IgD-negative memory B cell (primary cell): ENCODE measurements around the gene SLC17A9. TPM values are rescaled to one million over a fixed set of nuclear protein-coding genes. Genes with fewer than 3 reads are reported as not detected.

Source experiments
- H3K27ac Mint-ChIP-seq, 3 donors: one replicate each; pipeline ENCODE4 v1.8.0; 2020 to 2022; ENCODE audit warnings: mild to moderate bottlenecking in 3 of 3, mixed read lengths in 3 of 3, moderate library complexity in 1 of 3
- H3K27me3 Mint-ChIP-seq: one replicate; pipeline ENCODE4 v1.8.0; 2021; ENCODE audit warnings: mixed read lengths
- H3K36me3 Mint-ChIP-seq: one replicate; pipeline ENCODE4 v1.8.0; 2020; ENCODE audit warnings: mild to moderate bottlenecking, mixed read lengths
- H3K4me1 Mint-ChIP-seq, 3 donors: one replicate each; pipeline ENCODE4 v1.8.0; 2020 to 2022; ENCODE audit warnings: mixed read lengths in 3 of 3, mild to moderate bottlenecking in 1 of 3
- H3K4me3 Mint-ChIP-seq, 4 donors: one replicate each; pipeline ENCODE4 v1.8.0; 2020 to 2022; ENCODE audit warnings: mild to moderate bottlenecking in 4 of 4, mixed read lengths in 4 of 4, moderate library complexity in 3 of 4
- H3K9me3 Mint-ChIP-seq, 3 donors: one replicate each; pipeline ENCODE4 v1.8.0; 2020 to 2021; ENCODE audit warnings: mixed read lengths in 3 of 3, mild to moderate bottlenecking in 1 of 3
- polyA plus RNA-seq: library from polyadenylated mRNA; unstranded; fragments of 300-500 nt; fragmentation: Illumina TruSeq; gene quantifications from one replicate; pipeline ENCODE4 v1.2.3, GENCODE V29; 2021

SLC17A9 gene
- polyA plus RNA-seq, 1 donor from 2014 or later, result 4.1 TPM

DNA sequence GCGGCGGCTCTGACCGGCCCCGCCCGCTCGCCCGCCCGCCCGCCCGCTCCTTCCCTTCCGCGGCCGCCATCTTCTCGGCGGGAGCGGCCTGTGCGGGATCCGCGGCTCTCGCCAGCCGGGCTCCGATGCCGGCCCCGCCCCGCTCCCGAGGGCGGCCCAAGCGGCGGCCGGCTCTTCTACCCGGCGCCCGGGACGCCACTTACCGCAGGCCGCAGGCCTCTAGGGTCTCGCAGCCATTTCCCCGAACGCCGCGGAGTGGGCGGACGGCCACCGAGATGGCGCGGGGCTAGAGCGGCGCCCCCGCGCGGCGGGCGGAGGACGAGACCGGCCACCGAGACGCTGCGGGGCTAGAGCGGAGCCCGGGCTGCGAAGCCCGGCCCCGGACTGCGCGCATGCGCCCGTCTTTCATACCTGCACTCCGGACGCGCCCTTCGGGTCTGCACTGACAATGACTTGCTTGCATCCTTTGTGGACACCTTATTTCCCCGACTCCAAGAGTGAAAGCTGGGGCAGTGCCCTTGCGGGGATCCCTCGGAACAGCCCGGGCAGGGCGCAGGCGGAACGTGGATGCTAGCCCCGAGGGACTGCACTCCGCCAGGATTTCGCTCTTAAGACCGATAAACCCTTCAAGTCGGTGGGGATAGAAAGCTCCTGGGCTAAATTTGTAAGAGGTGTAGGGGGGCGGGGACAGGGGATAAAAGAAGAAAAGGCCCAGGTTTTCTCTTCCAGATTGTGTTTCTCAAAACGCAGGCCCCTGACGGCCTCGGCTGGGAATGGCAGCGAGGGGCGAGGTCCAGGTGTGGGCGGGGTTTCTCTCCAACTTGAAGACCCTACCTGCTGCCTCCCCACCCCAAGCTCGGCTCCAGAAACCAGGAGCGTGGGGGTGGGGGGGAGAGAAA is 26.0 kb upstream of the SLC17A9 start, which contains the start of gene DIDO1:
DIDO1 (minus strand) TSS at position 277 of the 899 bp plus-strand sequence.
- Mint-ChIP-seq H3K9me3 (no peaks in the 10 kb centered on the region), H3K27me3 (no peaks in the 10 kb centered on the region), H3K4me3 (peak within 1 kb of the TSS; percentile 86 to 98 (median 96)), H3K4me1 (peaks cover 36 to 56% (median 56%) of the 10 kb centered on the region in 3 donors), H3K27ac (peak within 1 kb of the TSS; percentile 87 to 98 (median 95)), H3K36me3 (no peaks in the 10 kb centered on the region)

DNA sequence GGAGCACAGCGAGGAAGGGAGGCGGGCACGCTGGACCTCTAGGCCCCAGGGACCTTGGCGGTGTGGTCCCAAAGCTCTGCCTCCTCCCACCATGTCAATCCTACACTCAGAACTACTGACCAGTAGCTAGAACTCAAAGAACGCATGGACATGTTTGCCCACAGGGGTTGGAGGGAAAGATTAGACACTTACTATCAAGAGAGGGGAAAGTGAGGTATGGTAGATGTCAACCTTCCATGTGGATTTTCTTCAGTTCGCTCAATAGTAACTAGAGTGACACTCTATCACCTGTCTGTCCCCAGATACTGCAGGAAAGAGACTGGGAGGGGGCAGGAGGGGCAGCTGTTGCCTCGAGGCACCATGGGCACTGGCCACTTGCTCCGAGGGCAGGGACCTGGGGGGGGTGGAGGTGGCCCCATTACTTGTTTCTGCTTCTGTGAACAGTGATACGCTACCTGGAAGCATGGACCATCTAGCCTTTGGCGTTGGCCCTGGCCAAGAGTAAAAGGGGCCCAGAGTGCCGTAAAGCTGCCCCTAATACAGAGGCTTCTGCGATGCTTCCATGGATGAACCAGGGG is 25.3 kb upstream of the SLC17A9 start:
- H3K27ac Mint-ChIP-seq, result peak overlapping the region; percentile 43 to 90 (median 87)
- H3K36me3 Mint-ChIP-seq, result no peaks in the 10 kb centered on the region
- peak overlapping the region; percentile 85 to 98 (median 91) for H3K4me3 Mint-ChIP-seq
- no peaks in the 10 kb centered on the region for H3K9me3 Mint-ChIP-seq
- H3K4me1 Mint-ChIP-seq, result peaks cover 36 to 56% (median 55%) of the 10 kb centered on the region in 3 donors
- H3K27me3 Mint-ChIP-seq, result no peaks in the 10 kb centered on the region

DNA sequence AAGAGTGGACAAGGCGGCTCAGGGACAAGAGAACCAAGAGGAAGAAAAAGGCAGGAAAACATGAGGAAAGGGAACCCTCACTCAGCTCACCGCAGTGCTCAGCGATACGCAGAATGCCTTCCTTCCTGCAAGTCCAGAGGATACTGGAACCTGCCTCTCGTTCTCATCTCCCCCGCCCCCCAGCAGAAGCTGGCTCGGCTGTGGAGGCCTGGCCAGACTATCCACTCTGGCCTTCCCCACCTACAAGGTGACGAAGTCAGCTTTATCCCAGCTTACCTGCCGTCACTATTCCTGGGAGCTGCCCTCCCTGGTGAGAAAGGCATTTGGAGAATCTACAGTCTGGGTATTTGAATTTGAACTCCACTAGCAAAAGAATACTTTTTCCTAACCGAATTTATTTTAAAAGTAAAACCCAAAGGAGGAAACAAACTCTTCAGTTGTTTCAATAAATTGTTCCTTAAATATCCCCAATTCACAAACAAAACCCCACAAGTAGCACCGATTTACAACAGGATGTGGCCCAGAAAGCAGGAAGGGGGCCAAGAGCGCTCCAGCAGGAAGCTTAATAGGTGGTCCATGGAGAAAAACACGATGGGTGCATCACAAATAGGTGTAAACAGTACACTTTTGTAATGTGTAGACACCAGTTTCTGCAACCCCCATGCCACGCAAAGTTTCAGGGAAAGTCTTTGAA is 24.1 kb upstream of the SLC17A9 start:
- H3K27me3 Mint-ChIP-seq, result no peaks in the 10 kb centered on the region
- H3K27ac Mint-ChIP-seq, result peak overlapping the region; percentile 83 to 97 (median 87)
- H3K9me3 Mint-ChIP-seq, result no peaks in the 10 kb centered on the region
- H3K4me1 Mint-ChIP-seq, result peaks cover 38 to 56% (median 49%) of the 10 kb centered on the region in 3 donors
- H3K4me3 Mint-ChIP-seq, result peak overlapping the region; percentile 85 to 98 (median 91)
- H3K36me3 Mint-ChIP-seq, result no peaks in the 10 kb centered on the region

DNA sequence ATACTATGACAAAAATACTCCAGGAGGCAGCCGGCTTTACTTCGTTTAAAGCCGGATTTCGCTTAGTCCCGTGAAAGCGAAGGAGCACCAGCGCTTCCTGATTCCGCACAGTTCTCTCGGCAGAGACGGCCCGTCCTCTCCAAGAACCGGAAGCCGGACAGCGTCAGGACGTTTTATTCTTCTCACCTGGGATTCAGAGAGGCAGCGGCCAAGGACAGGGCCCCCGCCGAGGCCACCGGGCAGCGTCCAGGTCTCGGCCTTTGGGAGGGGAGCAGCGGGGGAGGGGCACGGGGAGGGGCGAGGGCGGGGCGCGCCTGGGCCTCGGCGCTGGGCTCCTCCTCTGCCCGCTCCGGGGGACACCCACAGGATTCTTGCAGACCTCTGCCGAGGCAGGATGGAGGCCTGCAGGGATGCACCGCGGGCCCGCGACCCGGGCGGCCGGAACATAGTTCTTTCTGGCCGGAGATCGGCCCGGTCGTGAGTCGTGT is 23.4 kb upstream of the SLC17A9 start:
- no peaks in the 10 kb centered on the region for H3K9me3 Mint-ChIP-seq
- H3K36me3 Mint-ChIP-seq, result no peaks in the 10 kb centered on the region
- peak overlapping the region; percentile 85 to 98 (median 91) for H3K4me3 Mint-ChIP-seq

DNA sequence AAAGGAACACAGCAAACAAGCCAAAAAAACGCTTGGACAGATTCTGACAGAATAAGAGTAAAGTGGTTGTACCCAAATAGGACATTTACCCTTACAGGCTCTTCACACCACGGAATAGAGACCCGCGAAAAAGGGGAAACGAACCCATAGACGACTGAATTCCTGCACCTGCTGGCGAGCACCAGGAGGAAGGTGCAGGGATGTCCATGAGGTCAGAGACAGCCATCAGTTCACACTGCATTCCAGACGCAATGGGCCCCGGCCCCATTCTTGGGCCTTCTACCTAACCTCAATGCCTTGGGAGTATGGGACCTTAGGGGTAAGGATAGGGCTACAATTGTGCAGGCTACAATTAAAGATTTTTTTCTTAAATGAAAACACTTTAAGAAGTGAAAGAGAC is 21.0 kb upstream of the SLC17A9 start:
- H3K9me3 Mint-ChIP-seq, result no peaks in the 10 kb centered on the region
- H3K4me3 Mint-ChIP-seq, result peak overlapping the region in 2 of 4 donors; percentile 60 to 86
- H3K4me1 Mint-ChIP-seq, result peaks cover 26 to 41% (median 30%) of the 10 kb centered on the region in 3 donors
- no peaks in the 10 kb centered on the region for H3K27me3 Mint-ChIP-seq
- no peaks in the 10 kb centered on the region for H3K36me3 Mint-ChIP-seq
- H3K27ac Mint-ChIP-seq, result peak overlapping the region in 2 of 3 donors; percentile 35 to 72

More for the DNA sequence above, 23.4 kb upstream of the SLC17A9 start:
- Mint-ChIP-seq H3K27me3 (no peaks in the 10 kb centered on the region), H3K27ac (peak overlapping the region; percentile 83 to 97 (median 87)), H3K4me1 (peaks cover 34 to 52% (median 42%) of the 10 kb centered on the region in 3 donors)

DNA sequence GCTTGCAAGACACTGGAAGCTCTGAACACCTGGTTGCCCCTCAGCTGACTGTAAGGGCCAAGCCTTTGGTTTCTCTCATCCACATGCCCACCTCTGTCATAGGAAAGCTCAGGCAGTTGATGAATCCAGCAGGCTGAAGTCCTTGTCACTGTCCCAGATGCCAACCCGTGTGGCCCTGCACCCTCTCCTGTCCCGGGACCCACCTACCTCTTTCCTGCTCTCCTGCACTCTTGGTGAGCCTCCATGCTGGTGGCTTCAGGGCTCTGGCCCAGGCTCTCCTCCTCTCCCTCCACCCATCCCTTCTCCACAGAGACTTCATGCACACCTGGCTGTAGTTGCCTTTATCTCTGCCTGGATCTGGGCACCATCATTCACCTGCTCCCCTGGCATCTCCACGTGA is 18.5 kb upstream of the SLC17A9 start:
- Mint-ChIP-seq H3K27ac (no peak overlapping the region), H3K4me3 (no peak overlapping the region), H3K4me1 (peaks cover 22 to 35% (median 29%) of the 10 kb centered on the region in 3 donors), H3K27me3 (no peaks in the 10 kb centered on the region), H3K36me3 (no peaks in the 10 kb centered on the region), H3K9me3 (no peaks in the 10 kb centered on the region)

DNA sequence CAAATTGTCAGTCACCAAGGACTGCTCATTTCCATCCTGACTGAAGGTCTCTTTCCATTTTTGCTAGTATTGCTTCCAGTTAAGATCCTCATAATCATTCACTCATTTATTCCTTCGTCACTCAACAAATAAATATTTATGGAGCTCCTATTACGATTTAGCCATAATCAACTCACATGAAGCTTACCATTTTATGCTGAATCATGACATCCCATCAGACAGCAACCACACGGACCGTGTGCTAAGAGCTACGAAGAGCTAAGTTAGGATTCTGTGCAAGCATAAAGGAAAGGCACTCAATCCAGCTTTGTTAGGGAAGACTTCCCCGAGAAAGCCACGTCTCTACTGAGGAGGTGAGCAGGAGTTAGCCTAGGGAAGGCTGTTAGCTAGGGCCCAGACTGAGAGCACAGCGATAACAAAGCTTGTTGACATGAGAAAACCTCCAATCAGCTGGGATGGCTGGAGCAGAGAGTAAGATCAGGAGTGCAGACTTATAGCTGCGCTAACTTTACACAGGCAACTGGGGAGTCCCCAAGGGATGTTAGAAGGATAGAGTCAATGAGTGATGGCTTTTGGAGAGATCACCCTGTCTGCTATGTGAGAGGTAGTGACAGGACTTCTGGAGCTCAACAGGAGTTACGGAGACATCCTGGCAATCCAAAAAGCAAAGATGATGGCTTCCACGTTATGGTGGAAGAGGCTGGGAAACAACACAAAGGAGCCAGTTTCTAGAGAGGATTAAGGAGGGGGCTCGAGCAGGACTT is 17.1 kb upstream of the SLC17A9 start:
- H3K4me1 Mint-ChIP-seq, result peaks cover 17 to 35% (median 32%) of the 10 kb centered on the region in 3 donors
- no peaks in the 10 kb centered on the region for H3K27me3 Mint-ChIP-seq
- no peaks in the 10 kb centered on the region for H3K9me3 Mint-ChIP-seq
- no peaks in the 10 kb centered on the region for H3K36me3 Mint-ChIP-seq
- no peak overlapping the region for H3K27ac Mint-ChIP-seq
- no peak overlapping the region for H3K4me3 Mint-ChIP-seq

DNA sequence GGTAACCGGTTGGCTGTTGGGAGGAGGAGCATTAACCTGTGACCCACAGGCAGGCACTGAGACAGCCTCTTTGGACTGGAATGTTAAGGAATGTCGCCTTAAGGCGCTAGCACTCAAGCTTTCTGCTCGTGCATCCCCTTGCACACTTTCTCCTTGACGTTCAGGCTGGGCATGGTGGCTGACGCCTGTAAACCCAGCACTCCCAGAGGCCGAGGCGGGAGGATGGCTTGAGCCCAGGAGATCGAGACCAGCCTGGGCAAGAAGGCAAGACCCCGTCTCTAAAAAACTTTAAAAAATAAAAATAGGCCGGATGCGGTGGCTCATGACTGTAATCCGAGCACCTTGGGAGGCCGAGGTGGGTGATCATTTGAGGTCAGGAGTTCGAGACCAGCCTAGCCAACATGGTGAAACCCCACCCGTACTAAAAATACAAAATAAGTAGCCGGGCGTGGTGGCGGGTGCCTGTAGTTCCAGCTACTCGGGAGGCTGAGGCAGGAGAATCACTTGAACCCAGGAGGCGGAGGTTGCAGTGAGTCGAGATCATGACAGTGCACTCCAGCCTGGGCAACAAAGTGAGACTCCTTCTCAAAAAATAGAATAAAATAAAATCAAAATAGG is 16.4 kb upstream of the SLC17A9 start:
- H3K27ac Mint-ChIP-seq, result no peak overlapping the region

DNA sequence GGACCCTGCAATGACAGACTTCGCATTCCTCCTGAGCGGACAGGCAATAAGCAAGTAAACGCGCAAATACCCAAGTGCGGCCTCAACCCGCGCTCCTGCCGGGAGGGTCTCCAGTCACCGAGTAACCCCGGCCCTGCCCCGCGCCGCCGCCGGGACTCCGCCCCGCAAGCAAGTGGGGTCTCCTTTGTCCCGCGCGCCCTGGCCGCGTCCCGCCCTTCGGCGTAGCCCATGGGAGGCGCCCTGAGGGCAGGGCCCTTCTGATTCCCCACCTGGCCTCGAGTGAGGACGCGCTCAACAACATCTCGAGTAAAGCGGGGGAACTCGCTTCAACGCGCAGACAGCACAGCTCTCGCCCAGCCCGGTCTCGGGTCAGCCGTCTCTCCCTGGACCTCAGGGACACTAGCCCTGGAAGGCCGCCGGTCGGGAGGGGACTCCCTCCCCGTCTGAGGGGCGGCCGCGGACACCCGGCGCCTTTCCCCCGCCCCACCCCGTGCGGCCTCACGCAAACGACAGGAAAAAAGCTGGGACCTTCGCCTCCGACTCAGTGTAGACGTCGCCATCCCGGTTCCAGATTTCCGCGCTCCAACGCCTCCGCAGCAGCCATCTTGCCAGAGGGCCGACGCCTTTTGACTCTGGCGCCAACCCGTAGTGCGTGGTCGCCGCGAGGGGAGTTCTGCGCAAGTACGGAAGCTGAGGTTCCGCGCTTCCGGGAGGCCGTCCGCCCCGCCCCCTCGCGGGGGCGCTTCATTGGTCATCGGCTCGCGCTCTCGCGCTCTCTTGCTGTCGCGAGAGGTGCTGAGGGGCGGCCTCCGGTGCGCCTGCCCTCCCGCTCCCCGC is 15.0 kb upstream of the SLC17A9 start:
- Mint-ChIP-seq H3K27ac (peak overlapping the region; percentile 95 to 99 (median 98)), H3K4me1 (peaks cover 16 to 32% (median 29%) of the 10 kb centered on the region in 3 donors), H3K27me3 (no peaks in the 10 kb centered on the region), H3K4me3 (peak overlapping the region; percentile 95 to 99 (median 96)), H3K9me3 (no peaks in the 10 kb centered on the region), H3K36me3 (no peaks in the 10 kb centered on the region)

More for the DNA sequence above, 16.4 kb upstream of the SLC17A9 start:
- no peaks in the 10 kb centered on the region for H3K36me3 Mint-ChIP-seq
- peaks cover 14 to 32% (median 30%) of the 10 kb centered on the region in 3 donors for H3K4me1 Mint-ChIP-seq
- H3K27me3 Mint-ChIP-seq, result no peaks in the 10 kb centered on the region
- H3K9me3 Mint-ChIP-seq, result no peaks in the 10 kb centered on the region
- H3K4me3 Mint-ChIP-seq, result no peak overlapping the region

DNA sequence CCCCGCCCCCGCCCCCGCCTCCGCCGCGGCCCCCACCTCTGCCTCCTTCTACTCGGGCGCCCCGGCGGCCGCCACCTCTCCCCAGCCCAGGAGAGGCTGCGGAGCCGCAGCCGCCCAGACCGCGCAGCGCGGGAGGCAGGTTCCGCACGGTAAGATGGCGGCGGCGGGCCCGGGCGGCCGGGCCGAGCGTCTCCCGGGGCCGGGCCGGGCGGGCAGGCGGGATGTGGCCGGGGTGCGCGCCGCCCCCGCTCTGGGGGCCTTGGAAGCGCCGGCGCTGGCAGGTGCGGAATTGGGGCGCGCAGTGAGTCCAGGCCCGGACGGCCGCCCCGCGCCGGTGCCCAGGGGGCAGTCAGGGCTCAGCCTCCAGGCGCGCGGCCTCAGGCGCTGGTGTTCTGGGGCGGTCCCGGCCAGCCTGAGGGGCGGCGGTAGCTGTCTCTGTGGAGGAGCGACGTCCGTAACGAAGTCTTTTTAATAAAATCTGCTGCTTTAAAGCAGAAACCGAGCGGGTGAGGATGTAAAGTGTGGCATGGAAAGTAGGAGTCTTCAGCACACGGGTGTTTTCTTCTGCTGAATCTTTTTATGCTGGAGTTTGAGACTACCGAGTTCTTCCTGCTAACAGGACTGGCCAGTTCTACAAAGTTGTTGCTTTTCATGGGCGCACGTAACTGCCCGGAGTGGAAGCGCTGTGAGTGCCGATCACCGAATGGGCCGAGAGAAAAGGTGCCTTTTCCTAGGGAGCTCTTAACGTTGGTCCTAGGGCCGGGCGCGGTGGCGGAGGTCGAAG is 14.2 kb upstream of the SLC17A9 start, which contains the start of gene GID8:
GID8 (plus strand) TSS at position 43 of the 784 bp plus-strand sequence. CDS start 3,356 bp downstream, outside the sequence.
- H3K4me1 Mint-ChIP-seq, result peaks cover 14 to 26% (median 24%) of the 10 kb centered on the region in 3 donors
- peaks cover 3% of the 10 kb centered on the region for H3K36me3 Mint-ChIP-seq
- no peaks in the 10 kb centered on the region for H3K27me3 Mint-ChIP-seq
- H3K9me3 Mint-ChIP-seq, result no peaks in the 10 kb centered on the region
- H3K27ac Mint-ChIP-seq, result peak within 1 kb of the TSS; percentile 95 to 99 (median 98)
- H3K4me3 Mint-ChIP-seq, result peak within 1 kb of the TSS; percentile 96 to 99 (median 98)

DNA sequence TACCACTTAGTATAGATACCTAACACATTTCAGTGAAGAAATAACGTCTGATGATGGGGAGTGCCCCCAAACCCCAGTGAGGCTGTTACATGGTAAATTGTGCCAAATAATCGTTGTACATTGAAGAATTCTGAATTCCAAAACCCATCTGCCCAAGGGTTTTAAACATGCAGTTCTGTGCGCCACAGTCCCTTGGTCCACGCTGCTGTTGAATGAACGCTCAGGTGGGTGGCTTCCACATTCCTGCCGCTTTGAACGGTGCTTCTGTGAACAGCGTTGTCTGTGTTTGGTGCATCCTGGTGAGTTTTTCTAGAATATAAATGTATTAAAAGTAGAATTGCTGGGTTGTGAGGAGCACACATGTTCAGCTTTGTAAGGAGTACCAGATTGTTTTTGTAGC is 11.6 kb upstream of the SLC17A9 start:
- H3K36me3 Mint-ChIP-seq, result peaks cover 3% of the 10 kb centered on the region
- peaks cover 14 to 25% (median 22%) of the 10 kb centered on the region in 3 donors for H3K4me1 Mint-ChIP-seq
- no peaks in the 10 kb centered on the region for H3K27me3 Mint-ChIP-seq
- H3K9me3 Mint-ChIP-seq, result no peaks in the 10 kb centered on the region
- H3K4me3 Mint-ChIP-seq, result peak overlapping the region in 2 of 4 donors; percentile 68 to 97
- H3K27ac Mint-ChIP-seq, result peak overlapping the region in 1 of 3 donors; percentile 25

DNA sequence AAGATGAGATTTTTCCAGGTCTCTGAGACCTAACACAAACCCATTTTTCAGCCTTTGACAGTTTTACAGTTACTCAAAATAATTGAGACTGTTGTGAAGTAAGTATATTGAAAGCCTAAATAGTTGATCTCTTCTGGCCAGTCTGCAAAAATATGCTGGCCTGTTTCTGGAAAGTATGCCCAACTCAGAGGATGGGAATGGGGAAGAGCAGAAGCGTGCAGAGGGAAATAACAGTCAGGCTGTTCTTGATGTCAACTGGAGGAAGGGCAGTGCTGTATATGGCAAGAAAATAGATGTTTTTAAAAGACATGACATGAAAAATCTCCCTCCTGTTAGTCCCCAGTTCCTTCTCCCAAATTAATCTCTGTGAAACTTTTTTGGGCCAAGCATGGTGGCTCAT is 10.7 kb upstream of the SLC17A9 start:
- Mint-ChIP-seq H3K4me3 (peak overlapping the region in 1 of 4 donors; percentile 97), H3K27me3 (no peaks in the 10 kb centered on the region), H3K27ac (peak overlapping the region in 1 of 3 donors; percentile 26), H3K4me1 (peaks cover 14 to 29% (median 20%) of the 10 kb centered on the region in 3 donors), H3K36me3 (peaks cover 3% of the 10 kb centered on the region), H3K9me3 (no peaks in the 10 kb centered on the region)
